ENCODE results near the gene ZSCAN31.

Gene ZSCAN31

DNA sequence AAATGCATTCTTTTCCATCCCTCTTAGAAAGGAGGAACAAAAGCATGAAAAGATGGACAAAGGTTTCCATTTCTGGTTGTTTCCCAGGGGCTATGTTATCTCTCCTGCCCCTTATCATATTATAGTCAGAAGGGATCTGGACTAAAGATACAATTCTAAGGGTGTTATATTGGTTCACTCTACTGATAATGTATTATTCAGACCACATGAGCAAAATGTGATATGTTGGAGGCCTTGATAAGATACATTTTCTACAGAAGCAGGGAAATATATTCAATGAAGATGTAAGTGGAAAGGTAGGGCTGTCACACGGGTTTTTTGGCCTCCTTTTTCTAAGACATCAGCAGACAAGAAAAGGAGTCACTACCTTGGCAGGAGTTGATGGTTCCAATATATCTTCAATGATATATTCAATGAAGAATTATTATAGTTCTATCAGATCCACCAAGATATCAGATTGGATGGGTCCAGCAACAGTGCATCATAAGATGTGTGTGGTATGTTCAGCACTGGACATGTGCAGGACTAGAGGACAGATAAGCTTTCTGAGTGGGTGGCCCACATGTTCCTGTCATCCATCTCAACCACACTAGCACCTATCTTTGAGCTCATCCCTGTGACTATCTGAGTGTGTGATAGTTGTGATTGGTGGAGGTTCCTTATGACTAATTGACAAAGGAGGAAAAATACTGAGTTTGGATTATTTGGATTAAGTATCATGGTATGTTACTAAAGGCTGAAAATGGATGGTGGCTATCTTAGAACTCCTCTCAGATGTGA, 8.1 kb upstream of the ZSCAN31 start:
- no peaks in the 10 kb centered on the region for H3K36me3 ChIP-seq (ENCODE audit: control insufficient read depth in 5 of 5, insufficient read depth in 5 of 5, low read length in 5 of 5)
- H3K9ac ChIP-seq (ENCODE audit: low read length in 5 of 5): no peak overlapping the region
- no peak overlapping the region for H3K27ac ChIP-seq (ENCODE audit: low read depth, low read length)
- H3K9me3 ChIP-seq (ENCODE audit: control insufficient read depth in 5 of 5, low read length in 5 of 5): no peaks in the 10 kb centered on the region
- peaks cover 0 to 2% (median 0%) of the 10 kb centered on the region in 5 donors for H3K27me3 ChIP-seq (ENCODE audit: control insufficient read depth in 5 of 5, insufficient read depth in 4 of 5, low read length in 5 of 5)
- H3K4me3 ChIP-seq (ENCODE audit: low read depth in 1 of 5, low read length in 5 of 5): no peak overlapping the region
- H3K4me1 ChIP-seq (ENCODE audit: control insufficient read depth in 5 of 5, insufficient read depth in 5 of 5, low read length in 5 of 5): peaks cover 0 to under 1% (median 0%) of the 10 kb centered on the region in 5 donors

DNA sequence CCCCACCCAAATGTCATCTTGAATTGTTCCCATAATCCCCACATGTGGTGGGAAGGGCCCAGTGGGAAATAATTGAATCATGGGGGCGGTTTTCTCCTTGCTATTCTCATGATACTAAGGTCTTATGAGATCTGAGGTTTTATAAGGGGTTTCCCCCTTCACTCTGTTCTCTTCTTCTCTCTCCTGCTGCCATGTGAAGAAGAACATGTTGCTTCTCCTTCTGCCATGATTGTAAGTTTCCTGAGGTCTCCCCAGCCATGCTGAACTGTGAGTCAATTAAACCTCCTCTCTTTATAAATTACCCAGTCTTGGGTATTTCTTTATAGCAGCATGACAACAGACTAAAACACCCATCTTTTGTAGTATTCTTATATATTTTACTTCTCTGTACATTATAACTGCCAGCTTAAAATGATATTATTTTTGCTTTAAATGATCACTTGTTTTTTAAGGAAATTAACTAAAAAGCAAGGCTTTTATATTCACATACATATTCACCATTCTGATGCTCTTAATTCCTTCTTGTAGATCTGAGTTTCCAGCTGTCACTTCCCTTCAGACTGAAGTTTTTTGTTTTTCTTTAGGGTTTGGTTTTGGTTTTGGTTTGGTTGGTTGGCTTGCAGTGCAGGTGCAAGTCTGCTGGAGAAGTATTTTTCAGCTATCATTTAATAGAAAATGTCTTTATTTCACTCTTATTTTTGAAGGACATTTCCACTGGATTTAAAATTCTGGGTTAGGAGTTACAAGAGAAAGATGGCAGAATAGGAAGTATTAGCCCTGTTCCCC, 4.6 kb upstream of the ZSCAN31 start:
- H3K36me3 ChIP-seq (ENCODE audit: control insufficient read depth in 5 of 5, insufficient read depth in 5 of 5, low read length in 5 of 5): no peaks in the 10 kb centered on the region
- H3K27me3 ChIP-seq (ENCODE audit: control insufficient read depth in 5 of 5, insufficient read depth in 4 of 5, low read length in 5 of 5): no peaks in the 10 kb centered on the region
- H3K27ac ChIP-seq (ENCODE audit: low read depth, low read length): no peak overlapping the region
- peaks cover 4 to 12% (median 11%) of the 10 kb centered on the region in 5 donors for H3K4me1 ChIP-seq (ENCODE audit: control insufficient read depth in 5 of 5, insufficient read depth in 5 of 5, low read length in 5 of 5)
- no peak overlapping the region for H3K4me3 ChIP-seq (ENCODE audit: low read depth in 1 of 5, low read length in 5 of 5)
- H3K9ac ChIP-seq (ENCODE audit: low read length in 5 of 5): no peak overlapping the region
- no peaks in the 10 kb centered on the region for H3K9me3 ChIP-seq (ENCODE audit: control insufficient read depth in 5 of 5, low read length in 5 of 5)

DNA sequence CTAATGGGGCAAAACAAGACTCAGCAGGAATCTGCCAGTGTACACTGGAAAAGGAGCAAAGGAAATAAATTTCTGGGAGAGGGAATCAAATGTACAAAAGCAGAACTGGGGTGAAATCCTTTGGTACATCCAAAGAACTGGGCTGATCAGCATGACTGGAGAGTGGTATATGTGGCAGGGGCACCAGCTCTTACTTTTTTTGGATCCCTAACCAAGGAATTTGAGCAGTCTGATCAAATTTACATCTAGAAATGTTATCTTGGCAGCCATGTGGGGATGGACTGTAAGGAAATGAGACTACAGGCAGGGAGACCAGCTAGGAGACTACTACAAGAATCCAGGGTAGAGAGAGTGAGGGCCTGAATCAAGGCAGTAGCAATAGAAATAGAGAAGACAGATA, 1.2 kb upstream of the ZSCAN31 start:
- peak overlapping the region in 3 of 5 donors; percentile 81 to 96 (median 93) for H3K4me3 ChIP-seq (ENCODE audit: low read depth in 1 of 5, low read length in 5 of 5)
- H3K27me3 ChIP-seq (ENCODE audit: control insufficient read depth in 5 of 5, insufficient read depth in 4 of 5, low read length in 5 of 5): no peaks in the 10 kb centered on the region
- peak overlapping the region; percentile 99 for H3K27ac ChIP-seq (ENCODE audit: low read depth, low read length)
- no peaks in the 10 kb centered on the region for H3K9me3 ChIP-seq (ENCODE audit: control insufficient read depth in 5 of 5, low read length in 5 of 5)
- H3K36me3 ChIP-seq (ENCODE audit: control insufficient read depth in 5 of 5, insufficient read depth in 5 of 5, low read length in 5 of 5): no peaks in the 10 kb centered on the region
- peaks cover 4 to 18% (median 17%) of the 10 kb centered on the region in 5 donors for H3K4me1 ChIP-seq (ENCODE audit: control insufficient read depth in 5 of 5, insufficient read depth in 5 of 5, low read length in 5 of 5)
- H3K9ac ChIP-seq (ENCODE audit: low read length in 5 of 5): peak overlapping the region in 1 of 5 donors; percentile 98

DNA sequence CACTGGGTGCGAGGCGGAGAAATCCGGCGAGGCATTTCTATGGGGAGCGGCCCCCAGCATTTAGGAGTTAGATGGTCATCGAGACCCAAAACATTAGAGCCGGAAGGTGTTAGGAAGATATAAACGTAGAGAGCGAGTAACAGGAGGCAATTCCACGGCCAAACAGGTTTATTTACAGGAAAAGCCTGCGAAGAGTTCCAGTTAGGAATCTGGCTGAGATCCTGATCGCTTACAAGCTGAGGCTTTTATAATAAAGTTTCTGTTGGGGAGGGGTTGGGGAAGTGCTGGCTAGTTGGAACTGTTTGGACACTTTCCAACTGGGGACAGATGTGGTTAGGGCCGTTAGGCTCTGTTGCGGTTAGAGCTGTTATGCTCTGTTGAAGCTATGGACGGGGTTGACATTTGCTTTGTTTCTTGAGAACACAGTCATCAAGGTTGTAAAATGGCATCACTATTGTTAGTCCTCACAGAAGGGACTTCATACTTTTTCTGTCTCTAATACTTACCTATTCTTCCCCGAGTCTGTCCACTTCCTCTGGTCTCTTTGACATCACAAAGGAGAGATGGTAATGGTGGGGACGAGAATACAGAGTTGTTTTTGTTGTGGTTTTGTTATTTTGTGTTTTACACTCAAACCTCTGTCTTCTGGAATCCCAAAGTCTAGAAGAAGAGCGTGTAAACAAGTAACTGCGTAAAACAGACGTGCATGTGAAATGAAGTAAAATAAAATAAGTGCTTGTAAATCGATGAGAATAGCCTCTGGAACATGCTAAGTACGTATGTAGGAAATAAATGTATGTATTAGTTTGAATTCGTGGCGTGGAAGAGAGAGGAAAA, 554 bp upstream of the ZSCAN31 start:
- Histone ChIP-seq H3K9ac (ENCODE audit: low read length in 5 of 5) (peak overlapping the region; percentile 88 to 98 (median 97)), H3K4me3 (ENCODE audit: low read depth in 1 of 5, low read length in 5 of 5) (peak overlapping the region; percentile 81 to 96 (median 90)), H3K9me3 (ENCODE audit: control insufficient read depth in 5 of 5, low read length in 5 of 5) (no peaks in the 10 kb centered on the region), H3K27me3 (ENCODE audit: control insufficient read depth in 5 of 5, insufficient read depth in 4 of 5, low read length in 5 of 5) (no peaks in the 10 kb centered on the region), H3K27ac (ENCODE audit: low read depth, low read length) (peak overlapping the region; percentile 99), H3K4me1 (ENCODE audit: control insufficient read depth in 5 of 5, insufficient read depth in 5 of 5, low read length in 5 of 5) (peaks cover 4 to 18% (median 17%) of the 10 kb centered on the region in 5 donors), H3K36me3 (ENCODE audit: control insufficient read depth in 5 of 5, insufficient read depth in 5 of 5, low read length in 5 of 5) (no peaks in the 10 kb centered on the region)

DNA sequence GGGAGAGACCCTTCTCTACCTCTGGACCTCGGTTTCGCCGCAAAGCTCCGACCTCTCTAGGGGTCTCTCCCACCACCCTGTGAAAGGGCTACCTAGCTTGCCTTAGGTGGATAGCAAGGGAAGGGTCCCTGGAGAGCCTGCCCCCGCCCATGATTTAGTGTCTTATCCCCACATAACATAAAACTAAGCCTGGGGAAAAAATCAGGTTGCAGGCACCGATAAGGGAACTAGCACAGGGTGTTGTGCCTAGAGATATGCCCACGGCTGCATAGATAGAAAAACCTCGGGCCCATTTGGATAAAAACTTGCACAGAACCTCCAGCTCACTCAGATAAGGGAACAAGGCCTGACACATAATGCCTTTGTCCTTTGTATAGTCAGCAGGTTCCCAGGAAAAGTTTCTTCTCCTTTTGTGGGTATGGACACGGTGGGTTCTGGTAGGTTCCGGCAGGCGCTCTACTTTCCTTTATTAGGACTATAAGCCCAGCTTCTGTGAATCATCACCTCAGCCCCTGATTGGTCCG, 846 bp downstream of the ZSCAN31 start:
- no peaks in the 10 kb centered on the region for H3K9me3 ChIP-seq (ENCODE audit: control insufficient read depth in 5 of 5, low read length in 5 of 5)
- H3K9ac ChIP-seq (ENCODE audit: low read length in 5 of 5): peak overlapping the region; percentile 56 to 97 (median 91)
- peaks cover 4 to 18% (median 17%) of the 10 kb centered on the region in 5 donors for H3K4me1 ChIP-seq (ENCODE audit: control insufficient read depth in 5 of 5, insufficient read depth in 5 of 5, low read length in 5 of 5)
- H3K27me3 ChIP-seq (ENCODE audit: control insufficient read depth in 5 of 5, insufficient read depth in 4 of 5, low read length in 5 of 5): no peaks in the 10 kb centered on the region
- no peaks in the 10 kb centered on the region for H3K36me3 ChIP-seq (ENCODE audit: control insufficient read depth in 5 of 5, insufficient read depth in 5 of 5, low read length in 5 of 5)
- H3K27ac ChIP-seq (ENCODE audit: low read depth, low read length): peak overlapping the region; percentile 99
- H3K4me3 ChIP-seq (ENCODE audit: low read depth in 1 of 5, low read length in 5 of 5): peak overlapping the region; percentile 81 to 96 (median 90)

DNA sequence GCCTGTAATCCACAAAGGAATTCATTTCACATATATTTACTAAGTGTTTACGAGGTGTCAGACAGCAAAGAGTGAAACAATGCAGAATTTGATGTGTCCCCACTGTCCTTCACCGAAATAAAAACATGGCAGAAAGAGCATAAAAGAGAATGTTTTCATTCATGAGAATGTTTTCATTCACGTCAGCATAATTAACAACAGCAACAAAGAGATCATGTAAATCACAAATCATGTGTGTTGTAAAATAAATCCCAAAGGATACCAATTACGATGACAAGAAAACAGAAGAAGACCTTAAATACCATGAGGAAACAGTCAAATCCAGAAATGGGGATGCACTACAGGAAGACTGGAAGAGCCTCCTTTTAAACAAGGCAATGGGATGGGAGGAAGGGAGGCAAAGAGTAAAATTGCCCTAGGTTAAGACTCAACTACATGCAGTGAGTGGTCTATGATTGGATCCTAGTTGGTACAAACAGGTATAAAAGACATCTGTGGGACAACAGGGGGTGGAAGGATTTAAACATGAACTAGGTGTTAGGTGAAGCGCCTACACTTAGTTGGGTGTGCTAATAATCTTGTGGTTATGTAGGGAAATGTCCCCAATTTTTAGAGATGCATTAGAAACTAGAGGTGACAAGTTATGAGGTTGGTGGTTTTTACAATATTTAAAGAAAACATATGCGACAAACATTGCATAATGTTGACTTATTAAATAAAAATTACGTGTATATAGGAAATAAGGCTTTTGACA, 1.5 kb downstream of the ZSCAN31 start:
- peaks cover 4 to 18% (median 17%) of the 10 kb centered on the region in 5 donors for H3K4me1 ChIP-seq (ENCODE audit: control insufficient read depth in 5 of 5, insufficient read depth in 5 of 5, low read length in 5 of 5)
- no peaks in the 10 kb centered on the region for H3K9me3 ChIP-seq (ENCODE audit: control insufficient read depth in 5 of 5, low read length in 5 of 5)
- no peaks in the 10 kb centered on the region for H3K27me3 ChIP-seq (ENCODE audit: control insufficient read depth in 5 of 5, insufficient read depth in 4 of 5, low read length in 5 of 5)
- H3K36me3 ChIP-seq (ENCODE audit: control insufficient read depth in 5 of 5, insufficient read depth in 5 of 5, low read length in 5 of 5): peaks cover 0 to 5% (median 0%) of the 10 kb centered on the region in 5 donors
- peak overlapping the region; percentile 99 for H3K27ac ChIP-seq (ENCODE audit: low read depth, low read length)
- H3K4me3 ChIP-seq (ENCODE audit: low read depth in 1 of 5, low read length in 5 of 5): peak overlapping the region in 4 of 5 donors; percentile 81 to 96 (median 92)
- peak overlapping the region in 4 of 5 donors; percentile 56 to 97 (median 90) for H3K9ac ChIP-seq (ENCODE audit: low read length in 5 of 5)

DNA sequence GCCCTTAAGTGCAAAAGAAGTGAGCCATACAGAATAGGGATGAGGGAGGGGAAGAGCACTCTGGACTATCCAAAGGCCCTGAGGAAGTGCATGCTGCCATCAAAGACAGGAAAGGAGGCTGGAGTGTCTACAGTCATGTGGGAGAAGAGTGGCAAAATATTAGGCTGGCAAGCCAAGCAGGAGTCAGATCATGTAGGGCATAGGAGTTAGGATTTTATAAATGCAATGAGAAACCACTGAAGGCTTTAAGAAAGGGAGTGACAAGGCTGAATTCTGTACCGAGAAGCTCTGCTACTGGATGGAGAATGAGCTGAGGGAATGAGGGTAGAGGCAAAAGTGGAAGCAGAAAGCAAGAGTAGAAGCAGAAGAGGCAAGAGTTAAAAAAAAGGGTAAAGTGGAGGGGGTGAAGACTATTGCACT, 2.3 kb downstream of the ZSCAN31 start:
- H3K4me1 ChIP-seq (ENCODE audit: control insufficient read depth in 5 of 5, insufficient read depth in 5 of 5, low read length in 5 of 5): peaks cover 4 to 18% (median 17%) of the 10 kb centered on the region in 5 donors
- peaks cover 0 to 7% (median 0%) of the 10 kb centered on the region in 5 donors for H3K9me3 ChIP-seq (ENCODE audit: control insufficient read depth in 5 of 5, low read length in 5 of 5)
- H3K36me3 ChIP-seq (ENCODE audit: control insufficient read depth in 5 of 5, insufficient read depth in 5 of 5, low read length in 5 of 5): peaks cover 0 to 5% (median 5%) of the 10 kb centered on the region in 5 donors
- H3K27me3 ChIP-seq (ENCODE audit: control insufficient read depth in 5 of 5, insufficient read depth in 4 of 5, low read length in 5 of 5): no peaks in the 10 kb centered on the region
- H3K27ac ChIP-seq (ENCODE audit: low read depth, low read length): no peak overlapping the region
- H3K9ac ChIP-seq (ENCODE audit: low read length in 5 of 5): no peak overlapping the region
- H3K4me3 ChIP-seq (ENCODE audit: low read depth in 1 of 5, low read length in 5 of 5): no peak overlapping the region

DNA sequence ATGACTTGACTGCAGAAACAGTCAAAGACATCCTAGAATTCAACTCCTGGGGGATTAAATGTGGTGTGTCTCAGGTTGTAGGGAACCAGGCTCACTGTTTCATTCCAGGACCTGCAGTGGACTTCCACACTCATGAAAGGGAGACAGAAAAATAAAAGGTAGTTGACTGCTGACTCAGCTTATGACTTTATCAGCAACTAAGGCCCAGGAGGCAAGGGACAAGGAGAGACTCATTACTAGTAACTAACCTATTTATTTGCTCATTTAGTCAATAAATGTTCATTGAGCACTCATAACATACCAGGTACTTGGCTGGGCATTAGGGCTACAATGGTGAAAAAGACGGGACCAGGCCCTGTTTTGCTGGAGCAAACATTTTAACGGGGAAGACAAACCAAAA, 2.9 kb downstream of the ZSCAN31 start:
- Histone ChIP-seq H3K9me3 (ENCODE audit: control insufficient read depth in 5 of 5, low read length in 5 of 5) (peaks cover 0 to 7% (median 0%) of the 10 kb centered on the region in 5 donors), H3K36me3 (ENCODE audit: control insufficient read depth in 5 of 5, insufficient read depth in 5 of 5, low read length in 5 of 5) (peaks cover 0 to 5% (median 5%) of the 10 kb centered on the region in 5 donors), H3K4me1 (ENCODE audit: control insufficient read depth in 5 of 5, insufficient read depth in 5 of 5, low read length in 5 of 5) (peaks cover 4 to 18% (median 17%) of the 10 kb centered on the region in 5 donors), H3K9ac (ENCODE audit: low read length in 5 of 5) (no peak overlapping the region), H3K4me3 (ENCODE audit: low read depth in 1 of 5, low read length in 5 of 5) (no peak overlapping the region), H3K27me3 (ENCODE audit: control insufficient read depth in 5 of 5, insufficient read depth in 4 of 5, low read length in 5 of 5) (no peaks in the 10 kb centered on the region), H3K27ac (ENCODE audit: low read depth, low read length) (no peak overlapping the region)

DNA sequence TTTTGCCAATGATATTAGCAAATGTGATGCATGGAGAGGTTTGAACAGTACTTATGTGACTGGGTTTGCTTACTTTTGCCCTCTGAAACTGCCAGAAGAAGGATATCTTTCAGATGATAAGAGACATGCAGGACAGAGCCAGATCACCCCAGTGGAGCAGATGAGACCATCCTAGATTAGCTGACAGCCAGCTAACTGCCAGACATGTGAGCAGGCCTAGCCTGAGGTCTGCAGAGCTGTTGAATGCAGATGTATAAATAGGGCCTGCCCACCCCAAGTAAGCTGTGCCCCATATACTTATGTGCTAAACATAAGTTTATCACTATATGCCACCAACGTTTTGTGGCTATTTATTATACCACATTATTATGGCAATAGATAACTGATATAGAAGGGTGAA, 5.9 kb downstream of the ZSCAN31 start:
- no peaks in the 10 kb centered on the region for H3K27me3 ChIP-seq (ENCODE audit: control insufficient read depth in 5 of 5, insufficient read depth in 4 of 5, low read length in 5 of 5)
- peaks cover 14 to 33% (median 27%) of the 10 kb centered on the region in 5 donors for H3K9me3 ChIP-seq (ENCODE audit: control insufficient read depth in 5 of 5, low read length in 5 of 5)
- no peak overlapping the region for H3K4me3 ChIP-seq (ENCODE audit: low read depth in 1 of 5, low read length in 5 of 5)
- H3K4me1 ChIP-seq (ENCODE audit: control insufficient read depth in 5 of 5, insufficient read depth in 5 of 5, low read length in 5 of 5): peaks cover 0 to 5% (median 2%) of the 10 kb centered on the region in 5 donors
- no peak overlapping the region for H3K9ac ChIP-seq (ENCODE audit: low read length in 5 of 5)
- no peak overlapping the region for H3K27ac ChIP-seq (ENCODE audit: low read depth, low read length)
- H3K36me3 ChIP-seq (ENCODE audit: control insufficient read depth in 5 of 5, insufficient read depth in 5 of 5, low read length in 5 of 5): peaks cover 17 to 31% (median 25%) of the 10 kb centered on the region in 5 donors

Measured in subcutaneous abdominal adipose tissue (tissue), 5 donors.